ENCODE measurements around the gene SHLD3. TPM values are rescaled to one million over a fixed set of nuclear protein-coding genes. Genes with fewer than 3 reads are reported as not detected.
"Not testable (repeated sequence)": the region's sequence is repeated elsewhere in the genome, so short reads cannot be mapped to it uniquely, and the experiment has no call there.

The SHLD3 gene
- 1 to 10 TPM; 2.7 to 3.9 TPM for total RNA-seq

- H3K27me3 Mint-ChIP-seq (ENCODE audit: low read depth) = no peaks in the 10 kb centered on the region
- peaks cover 7 to 9% of the 10 kb centered on the region in 2 donors for H3K36me3 Mint-ChIP-seq (ENCODE audit: insufficient read depth in 2 of 2)
- no peaks in the 10 kb centered on the region for H3K9me3 Mint-ChIP-seq
- peak; percentile 80 to 81 for ATAC-seq (replicated peaks in 1 of 2)
- peak within 1 kb of the TSS; percentile 97 to 100 for H3K4me3 Mint-ChIP-seq
- H3K27ac Mint-ChIP-seq = peak within 1 kb of the TSS; percentile 98
- DNase-seq = peak; percentile 80 to 85
- H3K4me1 Mint-ChIP-seq (ENCODE audit: low read depth) = peaks cover 42% of the 10 kb centered on the region
Measured at GRCh38 chr5:65624571-65625555, at the start of gene SHLD3, which contains the start of gene TRAPPC13. SHLD3 (plus strand) TSS chr5:65625027; CDS start chr5:65629588, 4,561 bp downstream. TRAPPC13 (plus strand) TSS chr5:65625027; CDS start chr5:65625061, 34 bp downstream.

GRCh38 chr5:65577141-65577540, 47.7 kb upstream of the SHLD3 start:
- peaks cover 2 to 19% of the 10 kb centered on the region in 2 donors for H3K36me3 Mint-ChIP-seq (ENCODE audit: insufficient read depth in 2 of 2)
- no peaks in the 10 kb centered on the region for H3K9me3 Mint-ChIP-seq
- H3K4me3 Mint-ChIP-seq = no peak overlapping the region
- peak overlapping the region; percentile 89 for H3K27ac Mint-ChIP-seq
- ATAC-seq (replicated peaks in 1 of 2) (no peak), DNase-seq (no peak)
- no peaks in the 10 kb centered on the region for H3K27me3 Mint-ChIP-seq (ENCODE audit: low read depth)
- peaks cover 12% of the 10 kb centered on the region for H3K4me1 Mint-ChIP-seq (ENCODE audit: low read depth)

DNA sequence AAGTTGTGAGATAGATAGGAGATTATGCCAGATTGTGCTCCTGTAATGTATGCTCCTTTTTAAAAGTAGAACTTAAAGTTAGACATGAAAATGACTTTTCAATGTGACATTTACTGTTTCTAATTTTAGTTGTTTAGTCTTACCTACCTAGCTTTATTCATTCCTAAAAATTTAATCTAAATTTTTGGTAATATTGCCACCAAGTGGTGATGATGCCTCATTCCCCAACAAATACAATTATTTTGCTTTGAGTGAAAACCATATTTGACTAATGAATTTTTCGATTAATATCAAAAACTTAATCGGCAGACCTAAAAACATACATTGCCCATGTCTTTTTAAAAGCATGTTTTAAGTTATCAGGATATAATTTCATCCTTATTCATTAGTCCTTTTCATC, 36.1 kb upstream of the SHLD3 start:
- Mint-ChIP-seq H3K27me3 (ENCODE audit: low read depth) (no peaks in the 10 kb centered on the region), H3K27ac (no peak overlapping the region), H3K9me3 (no peaks in the 10 kb centered on the region), H3K4me3 (no peak overlapping the region), H3K4me1 (ENCODE audit: low read depth) (no peaks in the 10 kb centered on the region), H3K36me3 (ENCODE audit: insufficient read depth in 2 of 2) (peaks cover 8 to 10% of the 10 kb centered on the region in 2 donors)
- ATAC-seq (replicated peaks in 1 of 2) (no peak), DNase-seq (no peak)

GRCh38 chr5:65601761-65602160, 23.1 kb upstream of the SHLD3 start:
- peaks cover 5 to 14% of the 10 kb centered on the region in 2 donors for H3K9me3 Mint-ChIP-seq
- H3K4me3 Mint-ChIP-seq; DNase-seq; ATAC-seq (replicated peaks in 1 of 2); H3K27me3 Mint-ChIP-seq (ENCODE audit: low read depth); H3K4me1 Mint-ChIP-seq (ENCODE audit: low read depth); H3K27ac Mint-ChIP-seq: not testable (repeated sequence)
- peaks cover 30 to 43% of the 10 kb centered on the region in 2 donors for H3K36me3 Mint-ChIP-seq (ENCODE audit: insufficient read depth in 2 of 2)

GRCh38 chr5:65611524-65611923, 13.3 kb upstream of the SHLD3 start:
- peaks cover 13 to 19% of the 10 kb centered on the region in 2 donors for H3K36me3 Mint-ChIP-seq (ENCODE audit: insufficient read depth in 2 of 2)
- peak overlapping the region; percentile 40 for H3K27ac Mint-ChIP-seq
- H3K4me1 Mint-ChIP-seq (ENCODE audit: low read depth) = no peaks in the 10 kb centered on the region
- no peaks in the 10 kb centered on the region for H3K27me3 Mint-ChIP-seq (ENCODE audit: low read depth)
- no peaks in the 10 kb centered on the region for H3K9me3 Mint-ChIP-seq
- ATAC-seq (replicated peaks in 1 of 2) (no peak), DNase-seq (no peak)
- H3K4me3 Mint-ChIP-seq = no peak overlapping the region

DNA sequence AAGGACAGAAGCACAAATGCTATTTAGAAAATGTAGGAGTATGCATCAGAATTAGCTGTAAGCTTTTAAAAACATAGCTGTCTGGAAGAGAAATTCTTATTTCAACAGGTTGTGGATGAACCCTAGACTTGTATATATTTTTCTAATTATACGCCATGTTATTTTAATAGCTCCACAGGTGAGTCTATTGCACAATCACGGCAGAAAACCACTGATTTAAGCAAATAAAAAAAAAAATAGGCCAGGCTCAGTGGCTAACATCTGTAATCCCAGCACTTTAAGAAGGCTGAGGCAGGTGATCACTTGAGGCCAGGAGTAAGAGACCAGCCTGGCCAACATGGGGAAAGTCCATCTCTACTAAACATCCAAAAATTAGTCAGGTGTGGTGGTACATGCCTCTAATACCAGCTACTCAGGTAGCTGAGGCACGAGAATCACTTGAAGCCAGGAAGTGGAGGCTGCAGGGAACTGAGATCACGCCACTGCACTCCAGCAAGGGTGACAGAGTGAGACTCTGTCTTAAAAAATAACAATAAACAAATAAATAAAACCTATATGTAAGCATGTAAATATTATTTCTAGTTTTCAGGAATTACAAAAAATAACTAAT, 12.4 kb upstream of the SHLD3 start:
- Mint-ChIP-seq H3K36me3 (ENCODE audit: insufficient read depth in 2 of 2) (peaks cover 9 to 19% of the 10 kb centered on the region in 2 donors), H3K4me3 (no peak overlapping the region), H3K4me1 (ENCODE audit: low read depth) (no peaks in the 10 kb centered on the region), H3K9me3 (no peaks in the 10 kb centered on the region), H3K27me3 (ENCODE audit: low read depth) (no peaks in the 10 kb centered on the region), H3K27ac (no peak overlapping the region)
- DNase-seq (no peak), ATAC-seq (replicated peaks in 1 of 2) (no peak)

DNA sequence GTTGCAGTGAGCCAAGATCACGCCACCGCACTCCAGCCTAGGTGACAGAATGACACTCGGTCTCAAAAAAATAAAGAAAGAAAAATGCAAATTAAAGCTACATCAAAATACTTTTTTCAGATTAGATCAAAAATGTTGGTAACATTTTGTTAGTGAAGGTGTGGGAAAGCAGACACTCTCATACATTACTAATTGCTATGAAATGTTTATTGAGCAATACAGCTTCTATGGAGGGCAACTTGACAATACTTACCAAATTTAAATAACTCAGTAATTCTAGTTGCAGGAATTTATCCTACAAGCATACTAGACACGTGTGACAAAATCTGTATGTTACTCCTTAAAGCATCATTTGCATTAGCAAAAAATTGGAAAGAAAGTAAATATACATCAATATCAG, 4.8 kb upstream of the SHLD3 start:
- DNase-seq = no peak
- Mint-ChIP-seq H3K9me3 (no peaks in the 10 kb centered on the region), H3K4me1 (ENCODE audit: low read depth) (peaks cover 22% of the 10 kb centered on the region), H3K36me3 (ENCODE audit: insufficient read depth in 2 of 2) (peaks cover 2 to 3% of the 10 kb centered on the region in 2 donors), H3K27me3 (ENCODE audit: low read depth) (no peaks in the 10 kb centered on the region), H3K4me3 (no peak overlapping the region), H3K27ac (no peak overlapping the region)
- no peak for ATAC-seq (replicated peaks in 1 of 2)

DNA sequence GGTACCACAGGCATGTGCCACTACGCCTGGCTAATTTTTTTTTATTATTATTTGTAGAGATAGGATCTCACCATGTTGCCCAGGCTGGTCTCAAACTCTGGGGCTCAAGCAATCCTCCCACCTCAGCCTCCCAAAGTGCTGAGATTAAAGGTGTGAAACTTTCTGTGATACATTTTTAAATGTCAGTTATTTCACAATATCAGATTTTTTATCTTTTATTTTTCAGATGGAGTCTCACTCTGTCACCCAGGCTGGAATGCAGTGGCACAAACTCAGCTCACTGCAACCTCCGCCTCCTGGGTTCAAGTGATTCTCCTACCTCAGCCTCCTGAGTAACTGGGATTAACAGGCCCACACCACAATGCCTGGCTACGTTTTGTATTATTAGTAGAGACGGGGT, 2.9 kb upstream of the SHLD3 start:
- peaks cover 34% of the 10 kb centered on the region for H3K4me1 Mint-ChIP-seq (ENCODE audit: low read depth)
- H3K27ac Mint-ChIP-seq; H3K36me3 Mint-ChIP-seq (ENCODE audit: insufficient read depth in 2 of 2); ATAC-seq (replicated peaks in 1 of 2); DNase-seq; H3K27me3 Mint-ChIP-seq (ENCODE audit: low read depth); H3K9me3 Mint-ChIP-seq: not testable (repeated sequence)
- peak overlapping the region; percentile 97 to 100 for H3K4me3 Mint-ChIP-seq

GRCh38 chr5:65623482-65623881, 1.3 kb upstream of the SHLD3 start:
- Mint-ChIP-seq H3K4me1 (ENCODE audit: low read depth) (peaks cover 36% of the 10 kb centered on the region), H3K4me3 (peak overlapping the region; percentile 97 to 100)

DNA sequence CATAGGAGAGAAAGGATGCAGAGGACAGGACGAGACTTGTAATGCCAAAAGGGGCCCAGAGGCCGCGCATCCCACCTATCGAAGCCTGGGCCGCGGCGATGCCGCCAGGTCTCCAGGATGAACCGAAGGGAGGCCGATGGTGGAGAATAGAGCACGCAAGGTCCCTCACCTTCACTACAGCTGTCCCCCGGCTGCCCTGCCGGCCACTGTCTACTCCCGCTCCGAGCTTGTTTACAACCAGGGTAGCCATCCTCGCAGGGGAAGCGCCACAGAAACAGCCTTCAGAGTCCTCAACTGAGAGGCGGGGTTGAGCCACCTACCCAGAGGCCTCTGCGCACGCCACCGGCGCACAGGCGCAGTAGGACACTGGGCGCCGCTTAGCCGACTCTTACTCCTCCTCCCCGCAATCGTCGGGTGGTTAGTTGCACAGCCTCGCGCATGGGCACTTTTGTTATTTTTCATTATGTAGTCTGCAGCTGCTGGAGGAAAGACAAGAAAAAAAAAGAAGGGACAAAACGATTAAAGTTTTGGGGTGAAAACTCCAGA, 729 bp upstream of the SHLD3 start, which contains the start of gene TRIM23:
TSS of gene TRIM23 (minus strand) at position 309 of the 546 bp plus-strand sequence. CDS start at position 250, 59 bp downstream.
- Mint-ChIP-seq H3K4me3 (peak within 1 kb of the TSS; percentile 97 to 100), H3K27me3 (ENCODE audit: low read depth) (no peaks in the 10 kb centered on the region), H3K4me1 (ENCODE audit: low read depth) (peaks cover 36% of the 10 kb centered on the region), H3K36me3 (ENCODE audit: insufficient read depth in 2 of 2) (peaks cover 5% of the 10 kb centered on the region in 2 donors), H3K27ac (peak within 1 kb of the TSS; percentile 98), H3K9me3 (no peaks in the 10 kb centered on the region)
- ATAC-seq (replicated peaks in 1 of 2) = peak; percentile 96 to 97
- peak; percentile 90 to 94 for DNase-seq

More at GRCh38 chr5:65623482-65623881, 1.3 kb upstream of the SHLD3 start:
- no peak for ATAC-seq (replicated peaks in 1 of 2)
- Mint-ChIP-seq H3K36me3 (ENCODE audit: insufficient read depth in 2 of 2) (peaks cover 5% of the 10 kb centered on the region in 2 donors), H3K27ac (peak overlapping the region; percentile 98), H3K27me3 (ENCODE audit: low read depth) (no peaks in the 10 kb centered on the region), H3K9me3 (no peaks in the 10 kb centered on the region)
- DNase-seq = no peak

DNA sequence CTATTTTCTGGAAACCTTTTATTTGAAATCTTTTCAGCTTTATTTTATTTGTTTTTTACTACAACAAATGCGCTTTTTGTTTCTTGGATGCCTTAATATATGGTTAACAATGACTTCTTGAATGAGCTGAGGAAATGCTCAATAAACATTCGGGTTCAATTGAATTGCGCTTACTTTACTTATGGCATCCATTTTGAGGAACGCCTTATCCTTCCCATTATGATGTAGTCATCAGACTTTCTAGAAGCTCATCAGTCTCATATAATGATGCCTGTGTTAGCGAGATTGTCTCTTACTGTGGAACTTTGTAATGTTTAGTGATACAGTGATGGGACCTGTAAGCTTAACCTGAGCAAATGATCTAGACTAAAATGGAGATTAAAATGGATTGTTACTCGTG, 916 bp downstream of the SHLD3 start:
- peaks cover 43% of the 10 kb centered on the region for H3K4me1 Mint-ChIP-seq (ENCODE audit: low read depth)
- no peaks in the 10 kb centered on the region for H3K27me3 Mint-ChIP-seq (ENCODE audit: low read depth)
- H3K36me3 Mint-ChIP-seq (ENCODE audit: insufficient read depth in 2 of 2) = peaks cover 7 to 9% of the 10 kb centered on the region in 2 donors
- DNase-seq (no peak), ATAC-seq (replicated peaks in 1 of 2) (no peak)
- peak overlapping the region; percentile 98 for H3K27ac Mint-ChIP-seq
- peak overlapping the region; percentile 97 to 100 for H3K4me3 Mint-ChIP-seq
- no peaks in the 10 kb centered on the region for H3K9me3 Mint-ChIP-seq

DNA sequence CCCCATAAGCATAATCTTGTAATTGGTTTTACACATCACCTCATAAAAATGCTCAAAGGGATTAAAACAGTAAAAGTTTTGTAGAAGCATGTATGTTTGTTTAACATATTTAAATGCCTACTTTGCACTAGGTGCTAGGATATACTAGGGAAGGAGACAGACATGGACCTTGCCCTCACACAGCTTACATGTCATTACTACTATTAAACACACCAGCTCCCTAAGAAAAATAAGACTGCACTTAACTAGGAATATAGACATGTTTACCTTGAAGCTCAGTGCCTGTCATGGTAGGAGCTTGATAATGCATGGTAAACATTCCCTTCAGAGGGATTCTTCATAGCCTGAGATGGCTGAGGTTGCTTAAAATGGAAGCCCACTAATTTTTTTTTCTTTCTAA, 6.2 kb downstream of the SHLD3 start:
- Mint-ChIP-seq H3K27ac (no peak overlapping the region), H3K4me3 (no peak overlapping the region), H3K27me3 (ENCODE audit: low read depth) (no peaks in the 10 kb centered on the region), H3K36me3 (ENCODE audit: insufficient read depth in 2 of 2) (peaks cover 2 to 4% of the 10 kb centered on the region in 2 donors), H3K4me1 (ENCODE audit: low read depth) (peaks cover 21% of the 10 kb centered on the region), H3K9me3 (no peaks in the 10 kb centered on the region)
- DNase-seq (no peak), ATAC-seq (replicated peaks in 1 of 2) (no peak)

GRCh38 chr5:65640240-65640639, 15.4 kb downstream of the SHLD3 start:
- ATAC-seq (replicated peaks in 1 of 2) (no peak), DNase-seq (no peak)
- peaks cover 5 to 16% of the 10 kb centered on the region in 2 donors for H3K36me3 Mint-ChIP-seq (ENCODE audit: insufficient read depth in 2 of 2)
- no peak overlapping the region for H3K4me3 Mint-ChIP-seq
- no peaks in the 10 kb centered on the region for H3K27me3 Mint-ChIP-seq (ENCODE audit: low read depth)
- no peaks in the 10 kb centered on the region for H3K4me1 Mint-ChIP-seq (ENCODE audit: low read depth)
- H3K9me3 Mint-ChIP-seq = no peaks in the 10 kb centered on the region
- no peak overlapping the region for H3K27ac Mint-ChIP-seq

Data from activated T-cell treated with anti-CD3 and anti-CD28 coated beads, Interleukin-2, amount 50 U/mL, for 72 hours (primary cell).